ENCODE data around the gene EME2. TPM values are rescaled to one million over a fixed set of nuclear protein-coding genes. Genes with fewer than 3 reads are reported as not detected.

EME2 gene
- total and polyA plus RNA-seq, 9 donors = 0.83 to 19.2 (median 13.7) TPM

DNA sequence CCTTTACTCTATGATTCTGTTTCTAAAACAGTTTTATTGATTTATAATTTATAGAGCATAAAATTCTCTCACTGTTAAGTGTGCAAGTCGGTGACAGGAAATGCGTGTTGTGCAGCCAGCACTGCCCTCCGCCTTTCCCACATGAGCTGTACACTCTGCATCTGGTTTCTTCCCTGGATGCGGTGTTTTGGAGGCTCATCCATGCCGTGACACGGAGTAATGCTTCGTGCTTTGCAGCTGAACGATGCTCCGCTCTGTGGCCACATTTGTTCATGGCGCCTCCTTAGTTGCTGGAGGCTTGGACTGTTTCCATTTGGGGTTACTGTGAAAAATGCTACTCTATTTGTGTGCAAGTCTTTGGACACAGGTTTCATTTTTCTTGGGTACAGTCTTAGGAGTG, 28.1 kb downstream of the EME2 start:
- Histone ChIP-seq H3K9me3 (no peaks in the 10 kb centered on the region), H3K36me3 (no peaks in the 10 kb centered on the region), H3K4me1 (ENCODE audit: insufficient read depth) (no peaks in the 10 kb centered on the region), H3K27ac (no peak overlapping the region), H3K27me3 (no peaks in the 10 kb centered on the region), H3K4me3 (no peak overlapping the region)
- 38 to 84% (median 44%) methylated on average over 10 of the region's 10 CpGs for WGBS, 3 donors
- no peak for DNase-seq
- TF ChIP-seq EP300 (IDR thresholded peaks at IDR 0.05) (no peak), POLR2A (IDR thresholded peaks at IDR 0.05) (no peak)
- TF ChIP-seq, protein P1, sequence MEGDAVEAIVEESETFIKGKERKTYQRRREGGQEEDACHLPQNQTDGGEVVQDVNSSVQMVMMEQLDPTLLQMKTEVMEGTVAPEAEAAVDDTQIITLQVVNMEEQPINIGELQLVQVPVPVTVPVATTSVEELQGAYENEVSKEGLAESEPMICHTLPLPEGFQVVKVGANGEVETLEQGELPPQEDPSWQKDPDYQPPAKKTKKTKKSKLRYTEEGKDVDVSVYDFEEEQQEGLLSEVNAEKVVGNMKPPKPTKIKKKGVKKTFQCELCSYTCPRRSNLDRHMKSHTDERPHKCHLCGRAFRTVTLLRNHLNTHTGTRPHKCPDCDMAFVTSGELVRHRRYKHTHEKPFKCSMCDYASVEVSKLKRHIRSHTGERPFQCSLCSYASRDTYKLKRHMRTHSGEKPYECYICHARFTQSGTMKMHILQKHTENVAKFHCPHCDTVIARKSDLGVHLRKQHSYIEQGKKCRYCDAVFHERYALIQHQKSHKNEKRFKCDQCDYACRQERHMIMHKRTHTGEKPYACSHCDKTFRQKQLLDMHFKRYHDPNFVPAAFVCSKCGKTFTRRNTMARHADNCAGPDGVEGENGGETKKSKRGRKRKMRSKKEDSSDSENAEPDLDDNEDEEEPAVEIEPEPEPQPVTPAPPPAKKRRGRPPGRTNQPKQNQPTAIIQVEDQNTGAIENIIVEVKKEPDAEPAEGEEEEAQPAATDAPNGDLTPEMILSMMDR (IDR thresholded peaks at IDR 0.05) = no peak
- intact Hi-C loops (cut with DNase I) = no loop called here

DNA sequence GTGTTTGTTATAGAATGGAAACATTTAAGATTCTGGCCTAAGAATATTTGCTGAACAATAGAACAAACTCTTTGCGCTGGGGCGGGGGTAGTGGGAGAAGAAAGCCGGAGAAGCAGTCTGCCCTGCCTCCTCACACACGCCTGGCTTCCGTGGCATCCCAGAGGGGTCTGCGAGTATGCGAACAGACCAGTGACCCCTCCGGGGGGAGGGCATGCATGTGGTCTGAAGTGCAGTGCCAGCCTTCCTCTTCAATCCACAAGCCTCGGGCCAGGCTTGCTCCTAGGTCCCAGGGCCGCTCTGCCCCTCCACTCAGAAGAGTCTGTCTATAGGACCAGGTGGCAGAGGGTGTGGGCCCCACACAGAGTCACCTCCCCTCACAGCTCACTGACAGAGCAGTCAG, 35.0 kb downstream of the EME2 start:
- Histone ChIP-seq H3K4me3 (no peak overlapping the region), H3K27me3 (no peaks in the 10 kb centered on the region), H3K9me3 (no peaks in the 10 kb centered on the region), H3K4me1 (ENCODE audit: insufficient read depth) (no peaks in the 10 kb centered on the region), H3K27ac (no peak overlapping the region), H3K36me3 (no peaks in the 10 kb centered on the region)
- TF ChIP-seq EP300 (IDR thresholded peaks at IDR 0.05) = no peak
- no peak for DNase-seq
- WGBS, 3 donors = 87 to 88% (median 88%) methylated on average over 10 of the region's 10 CpGs
- intact Hi-C loops (cut with DNase I) = no loop called here

DNA sequence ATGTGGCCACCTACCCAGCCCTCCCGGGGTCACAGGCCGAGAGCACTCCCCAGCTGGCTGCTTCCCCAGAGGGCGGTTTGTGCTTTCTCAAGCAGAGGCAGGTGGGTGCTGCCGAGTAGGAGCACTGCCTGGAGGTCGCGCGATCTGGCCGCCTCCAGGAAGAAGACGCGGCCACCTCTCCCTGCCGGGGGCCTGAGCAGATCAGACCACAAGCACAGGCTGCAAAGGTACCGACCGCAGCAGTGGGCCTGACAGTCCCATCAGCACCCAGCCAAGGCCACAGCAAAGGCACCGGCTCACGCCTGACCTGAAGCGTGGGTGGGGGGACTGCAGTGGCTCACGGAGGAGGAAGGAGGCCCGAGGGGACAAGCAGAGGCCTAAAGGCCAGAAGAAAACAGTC, 36.1 kb downstream of the EME2 start:
- WGBS, 3 donors = 77 to 84% (median 79%) methylated on average over 18 of the region's 18 CpGs
- Histone ChIP-seq H3K4me3 (no peak overlapping the region), H3K27me3 (no peaks in the 10 kb centered on the region), H3K9me3 (no peaks in the 10 kb centered on the region), H3K36me3 (no peaks in the 10 kb centered on the region), H3K4me1 (ENCODE audit: insufficient read depth) (no peaks in the 10 kb centered on the region), H3K27ac (no peak overlapping the region)
- intact Hi-C loops (cut with DNase I) = no loop called here
- no peak for DNase-seq
- TF ChIP-seq EP300 (IDR thresholded peaks at IDR 0.05) (no peak), POLR2A (IDR thresholded peaks at IDR 0.05) (no peak)
- TF ChIP-seq, protein P1 (IDR thresholded peaks at IDR 0.05) = no peak

DNA sequence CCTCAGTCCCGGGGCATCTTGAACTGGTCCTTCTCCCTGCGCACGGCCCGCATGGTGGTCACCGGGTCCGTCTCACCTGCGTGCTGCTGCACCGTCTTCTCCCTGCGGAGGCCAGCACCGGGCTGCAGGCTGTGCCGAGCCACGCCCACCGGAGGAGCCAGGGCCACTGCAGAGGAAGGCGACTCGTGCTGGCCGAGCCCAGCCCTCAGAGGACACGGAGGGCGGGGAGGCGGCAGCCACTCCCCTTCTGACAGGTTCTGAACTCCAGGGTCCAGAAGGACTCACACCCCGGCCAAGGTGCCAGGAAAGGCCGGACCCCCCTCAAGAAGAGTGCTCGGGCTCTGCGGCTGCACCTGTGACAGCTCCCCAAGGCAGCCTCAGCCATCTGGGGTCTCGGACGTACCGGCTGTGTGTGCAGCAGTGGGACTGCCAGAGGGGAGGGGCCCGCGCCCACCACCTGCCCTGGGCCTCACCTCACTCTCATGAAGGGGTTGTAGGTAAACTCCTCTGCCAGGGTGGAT, 36.7 kb downstream of the EME2 start:
- no peaks in the 10 kb centered on the region for H3K9me3 ChIP-seq
- no peaks in the 10 kb centered on the region for H3K4me1 ChIP-seq (ENCODE audit: insufficient read depth)
- peak in 1 of 5 donors; percentile 19 for DNase-seq
- H3K36me3 ChIP-seq = no peaks in the 10 kb centered on the region
- no peak for TF ChIP-seq POLR2A (IDR thresholded peaks at IDR 0.05)
- no peak for TF ChIP-seq EP300 (IDR thresholded peaks at IDR 0.05)
- TF ChIP-seq, protein P1 (IDR thresholded peaks at IDR 0.05) = no peak
- 65 to 80% (median 74%) methylated on average over 24 to 28 of the region's 28 CpGs for WGBS, 3 donors
- no peak overlapping the region for H3K4me3 ChIP-seq
- no peak overlapping the region for H3K27ac ChIP-seq
- intact Hi-C loops (cut with DNase I) = no loop called here
- no peaks in the 10 kb centered on the region for H3K27me3 ChIP-seq

DNA sequence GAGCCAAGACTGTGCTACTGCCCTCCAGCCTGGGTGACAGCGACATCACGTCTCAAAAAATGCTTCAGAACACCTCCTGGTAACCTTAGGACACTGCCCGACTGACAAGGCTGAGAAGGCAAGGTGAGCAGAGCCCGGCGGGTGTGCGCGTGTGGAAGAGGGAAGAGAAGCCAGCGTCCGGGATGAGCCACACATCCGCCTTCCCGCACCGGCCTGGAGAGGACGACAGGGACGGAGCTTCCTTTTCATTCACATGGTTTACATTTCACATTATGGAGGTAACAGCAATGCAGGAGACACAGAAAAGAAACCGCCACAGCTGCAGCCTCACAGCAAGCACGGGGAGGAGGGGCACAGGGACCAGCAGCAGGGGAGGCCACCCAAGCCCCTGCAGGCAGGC, 37.5 kb downstream of the EME2 start:
- intact Hi-C loops (cut with DNase I) = no loop called here
- no peak for DNase-seq
- Histone ChIP-seq H3K36me3 (no peaks in the 10 kb centered on the region), H3K27me3 (no peaks in the 10 kb centered on the region), H3K4me3 (no peak overlapping the region), H3K9me3 (no peaks in the 10 kb centered on the region), H3K4me1 (ENCODE audit: insufficient read depth) (no peaks in the 10 kb centered on the region), H3K27ac (no peak overlapping the region)
- no peak for TF ChIP-seq EP300 (IDR thresholded peaks at IDR 0.05)
- WGBS, 3 donors = 95 to 98% (median 96%) methylated on average over 16 of the region's 16 CpGs
